ENCODE results near the gene NFKB2. TPM values are rescaled to one million over a fixed set of nuclear protein-coding genes. Genes with fewer than 3 reads are reported as not detected.

NFKB2 gene
- total RNA-seq, 3 donors from 2014 or later, result 26.9 to 72.2 (median 29.0) TPM

DNA sequence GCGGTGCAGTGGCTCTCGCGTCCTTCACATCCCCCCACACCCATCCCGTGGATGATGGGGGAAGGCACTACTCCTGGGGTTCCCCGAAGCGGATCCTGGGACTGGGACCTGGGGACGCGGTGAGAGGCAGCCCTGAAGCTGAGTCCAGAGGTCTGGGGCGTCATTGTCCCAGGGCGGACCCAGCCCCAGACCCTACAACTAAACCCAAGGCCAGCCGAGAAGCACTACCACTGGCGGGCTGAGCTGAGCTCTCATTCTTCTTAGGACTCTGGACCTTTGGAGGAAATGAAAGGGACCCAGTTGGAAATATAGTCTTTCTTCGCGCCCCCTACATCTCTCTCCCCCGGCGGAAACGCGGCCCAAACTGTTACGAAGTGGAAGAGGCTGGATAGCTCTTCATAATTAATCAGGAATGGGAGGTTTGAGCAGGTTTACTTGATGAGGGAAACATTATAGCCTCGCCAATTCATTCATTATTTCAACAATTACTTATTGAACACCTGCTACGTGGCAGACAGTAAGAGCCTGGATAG is 24.7 kb downstream of the NFKB2 start:
- H3K36me3 ChIP-seq (ENCODE audit: low read depth), result no peaks in the 10 kb centered on the region
- H3K4me1 ChIP-seq (ENCODE audit: low read depth), result peaks cover 27% of the 10 kb centered on the region
- peak overlapping the region; percentile 60 for H3K4me3 ChIP-seq
- DNase-seq (peak in 2 of 3 donors; percentile 55 to 63), ATAC-seq (no peak)
- H3K9me3 ChIP-seq, result no peaks in the 10 kb centered on the region
- intact Hi-C loops (cut with DNase I, micrococcal nuclease), result no loop called here
- TF ChIP-seq, protein P1, sequence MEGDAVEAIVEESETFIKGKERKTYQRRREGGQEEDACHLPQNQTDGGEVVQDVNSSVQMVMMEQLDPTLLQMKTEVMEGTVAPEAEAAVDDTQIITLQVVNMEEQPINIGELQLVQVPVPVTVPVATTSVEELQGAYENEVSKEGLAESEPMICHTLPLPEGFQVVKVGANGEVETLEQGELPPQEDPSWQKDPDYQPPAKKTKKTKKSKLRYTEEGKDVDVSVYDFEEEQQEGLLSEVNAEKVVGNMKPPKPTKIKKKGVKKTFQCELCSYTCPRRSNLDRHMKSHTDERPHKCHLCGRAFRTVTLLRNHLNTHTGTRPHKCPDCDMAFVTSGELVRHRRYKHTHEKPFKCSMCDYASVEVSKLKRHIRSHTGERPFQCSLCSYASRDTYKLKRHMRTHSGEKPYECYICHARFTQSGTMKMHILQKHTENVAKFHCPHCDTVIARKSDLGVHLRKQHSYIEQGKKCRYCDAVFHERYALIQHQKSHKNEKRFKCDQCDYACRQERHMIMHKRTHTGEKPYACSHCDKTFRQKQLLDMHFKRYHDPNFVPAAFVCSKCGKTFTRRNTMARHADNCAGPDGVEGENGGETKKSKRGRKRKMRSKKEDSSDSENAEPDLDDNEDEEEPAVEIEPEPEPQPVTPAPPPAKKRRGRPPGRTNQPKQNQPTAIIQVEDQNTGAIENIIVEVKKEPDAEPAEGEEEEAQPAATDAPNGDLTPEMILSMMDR (IDR thresholded peaks at IDR 0.05), result no peak

- intact Hi-C loops (cut with DNase I, micrococcal nuclease), result no loop called here
- ATAC-seq (peak; percentile 82), DNase-seq (peak; percentile 95 to 98 (median 97))
- H3K9me3 ChIP-seq, result no peaks in the 10 kb centered on the region
- TF ChIP-seq, protein P1 (IDR thresholded peaks at IDR 0.05), result no peak
- peaks cover 27% of the 10 kb centered on the region for H3K4me1 ChIP-seq (ENCODE audit: low read depth)
- H3K36me3 ChIP-seq (ENCODE audit: low read depth), result no peaks in the 10 kb centered on the region
- peak within 1 kb of the TSS; percentile 60 for H3K4me3 ChIP-seq
Measured at GRCh38 chr10:102420714-102421506, 25.4 kb downstream of the NFKB2 start, which contains the start of gene FBXL15. Gene FBXL15 (plus strand): TSS chr10:102420836. CDS start chr10:102421130, 294 bp downstream.

GRCh38 chr10:102421507-102421756 is 25.9 kb downstream of the NFKB2 start:
- TF ChIP-seq, protein P1 (IDR thresholded peaks at IDR 0.05), result no peak
- peak overlapping the region; percentile 60 for H3K4me3 ChIP-seq
- H3K9me3 ChIP-seq, result no peaks in the 10 kb centered on the region
- DNase-seq (no peak), ATAC-seq (no peak)
- peaks cover 27% of the 10 kb centered on the region for H3K4me1 ChIP-seq (ENCODE audit: low read depth)
- no peaks in the 10 kb centered on the region for H3K36me3 ChIP-seq (ENCODE audit: low read depth)
- intact Hi-C loops (cut with DNase I, micrococcal nuclease), result no loop called here

DNA sequence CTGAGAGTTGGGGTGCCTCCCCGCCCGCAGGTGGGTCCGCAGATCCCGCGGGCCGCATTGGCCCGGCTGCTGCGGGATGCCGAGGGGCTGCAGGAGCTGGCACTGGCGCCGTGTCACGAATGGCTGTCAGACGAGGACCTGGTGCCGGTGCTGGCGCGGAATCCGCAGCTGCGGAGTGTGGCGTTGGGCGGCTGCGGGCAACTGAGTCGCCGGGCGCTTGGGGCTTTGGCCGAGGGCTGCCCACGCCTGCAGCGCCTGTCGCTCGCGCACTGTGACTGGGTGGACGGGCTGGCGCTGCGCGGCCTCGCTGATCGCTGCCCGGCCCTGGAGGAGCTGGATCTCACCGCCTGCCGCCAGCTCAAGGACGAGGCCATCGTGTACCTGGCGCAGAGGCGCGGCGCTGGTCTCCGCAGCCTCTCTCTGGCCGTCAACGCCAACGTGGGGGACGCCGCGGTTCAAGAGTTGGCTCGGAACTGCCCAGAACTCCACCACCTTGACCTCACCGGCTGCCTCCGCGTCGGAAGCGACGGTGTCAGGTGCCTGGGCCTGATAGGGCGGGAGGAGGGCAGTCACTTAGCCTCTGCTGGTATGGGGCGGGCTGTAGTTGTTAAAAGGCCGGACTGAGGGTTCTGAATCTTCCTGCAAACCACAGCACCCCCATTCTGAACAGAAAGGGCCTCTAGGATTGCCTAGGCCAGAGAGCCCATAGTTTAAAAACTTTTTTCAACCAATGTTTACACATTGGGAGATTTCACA is 26.4 kb downstream of the NFKB2 start:
- H3K9me3 ChIP-seq, result no peaks in the 10 kb centered on the region
- ATAC-seq (peak; percentile 55), DNase-seq (peak; percentile 53 to 80 (median 76))
- intact Hi-C loops (cut with DNase I, micrococcal nuclease), result no loop called here
- TF ChIP-seq, protein P1 (IDR thresholded peaks at IDR 0.05), result no peak
- no peaks in the 10 kb centered on the region for H3K36me3 ChIP-seq (ENCODE audit: low read depth)
- H3K4me1 ChIP-seq (ENCODE audit: low read depth), result peaks cover 27% of the 10 kb centered on the region
- H3K4me3 ChIP-seq, result peak overlapping the region; percentile 60

GRCh38 chr10:102422545-102423129 is 27.1 kb downstream of the NFKB2 start:
- Histone ChIP-seq H3K36me3 (ENCODE audit: low read depth) (no peaks in the 10 kb centered on the region), H3K4me3 (peak overlapping the region; percentile 60), H3K9me3 (no peaks in the 10 kb centered on the region), H3K4me1 (ENCODE audit: low read depth) (peaks cover 27% of the 10 kb centered on the region)
- ATAC-seq (peak; percentile 74), DNase-seq (peak; percentile 90 to 93 (median 91))
- TF ChIP-seq, protein P1 (IDR thresholded peaks at IDR 0.05), result peak; percentile 82
- intact Hi-C loops (cut with DNase I, micrococcal nuclease), result no loop called here

All from mucosa of descending colon (tissue), 3 donors.